ENCODE results near the gene NSUN5. TPM values are rescaled to one million over a fixed set of nuclear protein-coding genes. Genes with fewer than 3 reads are reported as not detected.

The NSUN5 gene
- polyA plus RNA-seq, 3 donors: 28.6 to 37.7 (median 31.3) TPM

GRCh38 chr7:73349763-73350162, 41.1 kb upstream of the NSUN5 start:
- Mint-ChIP-seq H3K4me3 (no peak overlapping the region), H3K27me3 (ENCODE audit: low read depth in 3 of 3) (peaks cover 3 to 12% (median 6%) of the 10 kb centered on the region in 3 donors), H3K9me3 (peaks cover 6 to 12% (median 8%) of the 10 kb centered on the region in 7 donors), H3K4me1 (no peaks in the 10 kb centered on the region), H3K27ac (no peak overlapping the region), H3K36me3 (no peaks in the 10 kb centered on the region)
- WGBS (ENCODE audit: insufficient coverage): 80% methylated on average over 3 of the region's 6 CpGs
- DNase-seq: no peak
- Histone ChIP-seq H3K79me2 (ENCODE audit: insufficient read depth, low read length) (no peaks in the 10 kb centered on the region), H3K36me3 (replicated peaks in 1 of 2; ENCODE audit: control insufficient read depth in 1 of 2, insufficient read depth in 2 of 2, low read length in 2 of 2) (no peaks in the 10 kb centered on the region), H3K4me1 (ENCODE audit: control insufficient read depth in 1 of 2, insufficient read depth in 2 of 2, low read length in 2 of 2) (no peaks in the 10 kb centered on the region), H3K9ac (ENCODE audit: insufficient read depth, low read length, poor library complexity, severe bottlenecking) (no peak overlapping the region), H3K27me3 (ENCODE audit: control insufficient read depth in 2 of 2, insufficient read depth in 2 of 2, low read length in 2 of 2) (no peaks in the 10 kb centered on the region), H3K4me3 (replicated peaks in 1 of 3; ENCODE audit: low read depth in 2 of 3, low read length in 3 of 3) (no peak overlapping the region), H2AFZ (ENCODE audit: insufficient read depth, low read depth, low read length, poor library complexity, severe bottlenecking) (no peak overlapping the region), H3K9me3 (replicated peaks in 1 of 2; ENCODE audit: control insufficient read depth in 1 of 2, insufficient read depth in 1 of 2, low read length in 2 of 2) (peaks cover 0 to 8% of the 10 kb centered on the region in 2 donors), H3K27ac (ENCODE audit: low read depth in 1 of 2, low read length in 2 of 2) (no peak overlapping the region), H3K4me2 (replicated peaks; ENCODE audit: extremely low read depth, low read length, poor library complexity, severe bottlenecking) (no peak overlapping the region), H4K20me1 (ENCODE audit: insufficient read depth, low read length) (no peaks in the 10 kb centered on the region)
- TF ChIP-seq, protein P1, sequence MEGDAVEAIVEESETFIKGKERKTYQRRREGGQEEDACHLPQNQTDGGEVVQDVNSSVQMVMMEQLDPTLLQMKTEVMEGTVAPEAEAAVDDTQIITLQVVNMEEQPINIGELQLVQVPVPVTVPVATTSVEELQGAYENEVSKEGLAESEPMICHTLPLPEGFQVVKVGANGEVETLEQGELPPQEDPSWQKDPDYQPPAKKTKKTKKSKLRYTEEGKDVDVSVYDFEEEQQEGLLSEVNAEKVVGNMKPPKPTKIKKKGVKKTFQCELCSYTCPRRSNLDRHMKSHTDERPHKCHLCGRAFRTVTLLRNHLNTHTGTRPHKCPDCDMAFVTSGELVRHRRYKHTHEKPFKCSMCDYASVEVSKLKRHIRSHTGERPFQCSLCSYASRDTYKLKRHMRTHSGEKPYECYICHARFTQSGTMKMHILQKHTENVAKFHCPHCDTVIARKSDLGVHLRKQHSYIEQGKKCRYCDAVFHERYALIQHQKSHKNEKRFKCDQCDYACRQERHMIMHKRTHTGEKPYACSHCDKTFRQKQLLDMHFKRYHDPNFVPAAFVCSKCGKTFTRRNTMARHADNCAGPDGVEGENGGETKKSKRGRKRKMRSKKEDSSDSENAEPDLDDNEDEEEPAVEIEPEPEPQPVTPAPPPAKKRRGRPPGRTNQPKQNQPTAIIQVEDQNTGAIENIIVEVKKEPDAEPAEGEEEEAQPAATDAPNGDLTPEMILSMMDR (IDR thresholded peaks at IDR 0.05): no peak
- intact Hi-C loops (cut with micrococcal nuclease): no loop called here

- DNase-seq: no peak
- Mint-ChIP-seq H3K4me1 (peaks cover 14% of the 10 kb centered on the region), H3K4me3 (no peak overlapping the region), H3K9me3 (no peaks in the 10 kb centered on the region), H3K27me3 (ENCODE audit: low read depth in 3 of 3) (peaks cover 8 to 14% (median 12%) of the 10 kb centered on the region in 3 donors), H3K36me3 (no peaks in the 10 kb centered on the region), H3K27ac (no peak overlapping the region)
- 58% methylated on average over 7 of the region's 8 CpGs for WGBS (ENCODE audit: insufficient coverage)
- Histone ChIP-seq H4K20me1 (ENCODE audit: insufficient read depth, low read length) (no peaks in the 10 kb centered on the region), H3K27ac (ENCODE audit: low read depth in 1 of 2, low read length in 2 of 2) (no peak overlapping the region), H3K27me3 (ENCODE audit: control insufficient read depth in 2 of 2, insufficient read depth in 2 of 2, low read length in 2 of 2) (no peaks in the 10 kb centered on the region), H3K4me2 (replicated peaks; ENCODE audit: extremely low read depth, low read length, poor library complexity, severe bottlenecking) (no peak overlapping the region), H3K4me1 (ENCODE audit: control insufficient read depth in 1 of 2, insufficient read depth in 2 of 2, low read length in 2 of 2) (peaks cover 7 to 8% of the 10 kb centered on the region in 2 donors), H2AFZ (ENCODE audit: insufficient read depth, low read depth, low read length, poor library complexity, severe bottlenecking) (no peak overlapping the region), H3K36me3 (replicated peaks in 1 of 2; ENCODE audit: control insufficient read depth in 1 of 2, insufficient read depth in 2 of 2, low read length in 2 of 2) (no peaks in the 10 kb centered on the region), H3K9me3 (replicated peaks in 1 of 2; ENCODE audit: control insufficient read depth in 1 of 2, insufficient read depth in 1 of 2, low read length in 2 of 2) (no peaks in the 10 kb centered on the region), H3K4me3 (replicated peaks in 1 of 3; ENCODE audit: low read depth in 2 of 3, low read length in 3 of 3) (no peak overlapping the region), H3K79me2 (ENCODE audit: insufficient read depth, low read length) (no peaks in the 10 kb centered on the region), H3K9ac (ENCODE audit: insufficient read depth, low read length, poor library complexity, severe bottlenecking) (no peak overlapping the region)
- TF ChIP-seq, protein P1 (IDR thresholded peaks at IDR 0.05): no peak
- intact Hi-C loops (cut with micrococcal nuclease): no loop called here
Observed at GRCh38 chr7:73345951-73346350, 37.3 kb upstream of the NSUN5 start.
